Astrocyte (in vitro differentiated cells and primary cell): ENCODE measurements around the gene VSTM4. TPM values are rescaled to one million over a fixed set of nuclear protein-coding genes. Genes with fewer than 3 reads are reported as not detected.

Experiments used
- DNase-seq: peaks from one replicate; pipeline ENCODE4 v3.0.0-alpha.2; 2010; ENCODE audit warnings: low read depth
- FAIRE-seq: peaks from 2 replicates; lab custom pipeline; 2011; peaks lifted over from hg19 to GRCh38; lab: Jason Lieb, UNC
- H2AFZ ChIP-seq: 2 replicates; pipeline ENCODE4 v1.6.0; 2012; ENCODE audit warnings: low read depth, low read length, inconsistent platforms
- H3K27ac ChIP-seq: 2 replicates; pipeline ENCODE4 v1.5.1; 2011; ENCODE audit warnings: low read depth, low read length, inconsistent platforms
- H3K27me3 ChIP-seq: 2 replicates; pipeline ENCODE4 v1.6.0; 2011; ENCODE audit warnings: low read length, inconsistent platforms; ENCODE audit not compliant: insufficient read depth
- H3K36me3 ChIP-seq: 2 replicates; pipeline ENCODE4 v1.5.1; 2011; ENCODE audit warnings: low read length, inconsistent platforms; ENCODE audit not compliant: insufficient read depth
- H3K4me1 ChIP-seq: 2 replicates; pipeline ENCODE4 v1.5.1; 2011; ENCODE audit warnings: low read length, inconsistent platforms; ENCODE audit not compliant: insufficient read depth
- H3K4me2 ChIP-seq: 2 replicates; pipeline ENCODE4 v1.6.0; 2012; ENCODE audit warnings: low read length, inconsistent platforms
- H3K4me3 ChIP-seq: 2 replicates; pipeline ENCODE4 v1.5.1; 2011; ENCODE audit warnings: low read depth, mild to moderate bottlenecking, low read length, inconsistent platforms; ENCODE audit not compliant: insufficient read depth
- H3K79me2 ChIP-seq: 2 replicates; pipeline ENCODE4 v1.6.0; 2012; ENCODE audit warnings: mild to moderate bottlenecking, low read length, inconsistent platforms; ENCODE audit not compliant: insufficient read depth
- H3K9ac ChIP-seq: 2 replicates; pipeline ENCODE4 v1.6.0; 2012; ENCODE audit warnings: mild to moderate bottlenecking, low read length, inconsistent platforms
- H3K9me3 ChIP-seq: 2 replicates; pipeline ENCODE4 v1.5.1; 2012; ENCODE audit warnings: low read depth, mild to moderate bottlenecking, low read length, inconsistent platforms; ENCODE audit not compliant: insufficient read depth
- H4K20me1 ChIP-seq: 2 replicates; pipeline ENCODE4 v1.6.0; 2012; ENCODE audit warnings: low read length, inconsistent platforms; ENCODE audit not compliant: insufficient read depth
- H3K27ac Mint-ChIP-seq: one replicate; pipeline ENCODE4 v1.8.0; 2021; ENCODE audit warnings: mild to moderate bottlenecking, mixed read lengths; ENCODE audit not compliant: unreplicated experiment
- H3K27me3 Mint-ChIP-seq: one replicate; pipeline ENCODE4 v1.8.0; 2021; ENCODE audit warnings: low read depth, mixed read lengths; ENCODE audit not compliant: unreplicated experiment
- H3K36me3 Mint-ChIP-seq: one replicate; pipeline ENCODE4 v1.8.0; 2021; ENCODE audit warnings: low read depth, mixed read lengths; ENCODE audit not compliant: unreplicated experiment
- H3K4me1 Mint-ChIP-seq: one replicate; pipeline ENCODE4 v1.8.0; 2021; ENCODE audit warnings: low read depth, mixed read lengths; ENCODE audit not compliant: unreplicated experiment
- H3K4me3 Mint-ChIP-seq: one replicate; pipeline ENCODE4 v1.8.0; 2021; ENCODE audit warnings: mild to moderate bottlenecking, moderate library complexity, mixed read lengths; ENCODE audit not compliant: unreplicated experiment
- H3K9me3 Mint-ChIP-seq: one replicate; pipeline ENCODE4 v1.8.0; 2021; ENCODE audit warnings: mild to moderate bottlenecking, mixed read lengths; ENCODE audit not compliant: unreplicated experiment
- EZH2 ChIP-seq: IDR thresholded peaks from 2 replicates; pipeline ENCODE4 v1.6.1; 2012; ENCODE audit warnings: mild to moderate bottlenecking, low read length, inconsistent platforms; ENCODE audit not compliant: insufficient read depth
- total RNA-seq: library from RNA; stranded (reverse); gene quantifications from 2 replicates; pipeline ENCODE4 v1.2.1, GENCODE V29; 2021
- TF ChIP-seq, protein P1 (sequence below): IDR thresholded peaks from 2 replicates; pipeline ENCODE4 v1.5.1; 2011; ENCODE audit warnings: low read depth, mild to moderate bottlenecking, inconsistent platforms, low read length, moderate library complexity; ENCODE audit not compliant: insufficient read depth

The VSTM4 gene
- total RNA-seq, 1 donor from 2014 or later = 1.1 TPM

DNA sequence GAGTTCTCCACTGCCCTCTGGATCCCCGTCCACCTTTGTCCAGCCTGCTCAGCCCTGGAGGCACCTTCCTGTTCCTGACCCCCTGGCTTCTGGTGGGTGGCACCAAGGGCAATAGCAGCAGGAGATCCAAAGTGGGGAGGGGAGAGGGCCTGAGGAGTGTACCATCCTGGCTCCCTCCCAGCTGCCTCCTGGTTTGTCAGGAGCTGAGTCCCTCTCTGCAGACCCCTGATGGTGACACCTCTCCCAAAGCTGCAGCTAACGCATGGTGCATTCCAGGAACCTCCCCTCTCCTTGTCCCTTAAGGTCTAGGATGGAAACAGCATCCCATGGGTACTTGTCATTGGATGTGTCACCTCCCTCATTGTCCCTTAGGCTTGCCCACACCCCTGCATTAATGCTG lies 39.6 kb downstream of the VSTM4 start:
- Histone ChIP-seq H3K36me3 (no peaks in the 10 kb centered on the region), H3K9me3 (no peaks in the 10 kb centered on the region), H4K20me1 (no peaks in the 10 kb centered on the region), H3K4me3 (no peak overlapping the region), H3K4me1 (no peaks in the 10 kb centered on the region), H3K27ac (no peak overlapping the region), H3K4me2 (no peak overlapping the region), H2AFZ (no peak overlapping the region), H3K27me3 (no peaks in the 10 kb centered on the region), H3K9ac (no peak overlapping the region), H3K79me2 (no peaks in the 10 kb centered on the region)
- Mint-ChIP-seq H3K9me3 (peaks cover 3% of the 10 kb centered on the region), H3K27me3 (peaks cover 19% of the 10 kb centered on the region), H3K36me3 (no peaks in the 10 kb centered on the region), H3K4me3 (no peak overlapping the region), H3K4me1 (peaks cover 16% of the 10 kb centered on the region), H3K27ac (no peak overlapping the region)
- TF ChIP-seq, protein P1, sequence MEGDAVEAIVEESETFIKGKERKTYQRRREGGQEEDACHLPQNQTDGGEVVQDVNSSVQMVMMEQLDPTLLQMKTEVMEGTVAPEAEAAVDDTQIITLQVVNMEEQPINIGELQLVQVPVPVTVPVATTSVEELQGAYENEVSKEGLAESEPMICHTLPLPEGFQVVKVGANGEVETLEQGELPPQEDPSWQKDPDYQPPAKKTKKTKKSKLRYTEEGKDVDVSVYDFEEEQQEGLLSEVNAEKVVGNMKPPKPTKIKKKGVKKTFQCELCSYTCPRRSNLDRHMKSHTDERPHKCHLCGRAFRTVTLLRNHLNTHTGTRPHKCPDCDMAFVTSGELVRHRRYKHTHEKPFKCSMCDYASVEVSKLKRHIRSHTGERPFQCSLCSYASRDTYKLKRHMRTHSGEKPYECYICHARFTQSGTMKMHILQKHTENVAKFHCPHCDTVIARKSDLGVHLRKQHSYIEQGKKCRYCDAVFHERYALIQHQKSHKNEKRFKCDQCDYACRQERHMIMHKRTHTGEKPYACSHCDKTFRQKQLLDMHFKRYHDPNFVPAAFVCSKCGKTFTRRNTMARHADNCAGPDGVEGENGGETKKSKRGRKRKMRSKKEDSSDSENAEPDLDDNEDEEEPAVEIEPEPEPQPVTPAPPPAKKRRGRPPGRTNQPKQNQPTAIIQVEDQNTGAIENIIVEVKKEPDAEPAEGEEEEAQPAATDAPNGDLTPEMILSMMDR = no peak
- TF ChIP-seq EZH2 = no peak
- DNase-seq = no peak
- no peak for FAIRE-seq

DNA sequence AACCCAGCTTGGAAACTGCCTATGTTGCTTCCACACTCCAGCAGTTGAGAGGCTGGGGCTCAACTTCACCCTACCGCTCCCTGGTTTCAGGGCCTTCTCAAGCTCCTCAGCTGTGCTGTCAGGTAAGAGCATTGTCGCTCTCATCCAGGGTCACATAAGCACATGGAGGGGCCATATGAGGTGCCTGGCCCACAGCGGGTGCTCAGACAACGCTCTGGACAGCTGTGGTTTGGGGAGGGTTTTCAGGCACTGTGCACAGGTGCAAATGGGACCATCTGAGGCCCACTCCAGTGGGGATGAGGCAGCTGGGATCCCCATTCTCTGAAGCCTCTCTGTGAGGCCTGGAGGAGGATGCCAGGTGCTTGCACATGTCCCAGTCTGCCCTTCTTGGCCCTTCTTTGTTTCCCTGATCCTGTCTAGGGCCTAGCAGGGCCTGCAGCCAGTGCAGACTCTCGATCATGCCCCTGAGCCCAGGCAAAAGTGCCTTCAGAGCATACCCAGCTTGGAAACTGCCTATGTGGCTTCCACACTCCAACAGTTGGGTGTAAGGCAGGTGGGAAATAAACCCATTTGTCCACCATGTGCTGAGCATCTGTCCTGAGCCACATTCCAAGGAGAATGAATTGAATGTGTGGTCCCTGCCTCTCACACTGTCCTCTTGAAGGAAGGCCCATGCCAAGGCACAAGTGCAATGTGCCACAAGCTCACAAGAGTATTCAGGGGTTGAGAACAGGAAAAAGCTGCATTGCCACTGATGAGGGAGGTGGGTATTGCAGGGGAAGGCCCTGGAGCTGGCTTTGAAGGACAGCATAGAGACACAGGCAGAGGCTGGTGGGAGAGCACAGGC lies 40.3 kb downstream of the VSTM4 start:
- H3K27me3 ChIP-seq = no peaks in the 10 kb centered on the region
- H3K36me3 ChIP-seq = no peaks in the 10 kb centered on the region
- Mint-ChIP-seq H3K27ac (no peak overlapping the region), H3K4me1 (peaks cover 13% of the 10 kb centered on the region), H3K27me3 (peaks cover 16% of the 10 kb centered on the region), H3K9me3 (peaks cover 3% of the 10 kb centered on the region), H3K4me3 (no peak overlapping the region), H3K36me3 (no peaks in the 10 kb centered on the region)
- FAIRE-seq (no peak), DNase-seq (no peak)
- H3K27ac ChIP-seq = no peak overlapping the region
- no peaks in the 10 kb centered on the region for H3K4me1 ChIP-seq
- H3K4me3 ChIP-seq = no peak overlapping the region
- H3K4me2 ChIP-seq = no peak overlapping the region
- H3K9ac ChIP-seq = no peak overlapping the region
- no peak for TF ChIP-seq EZH2
- TF ChIP-seq, protein P1 = no peak
- no peaks in the 10 kb centered on the region for H4K20me1 ChIP-seq
- no peak overlapping the region for H2AFZ ChIP-seq
- no peaks in the 10 kb centered on the region for H3K9me3 ChIP-seq
- H3K79me2 ChIP-seq = no peaks in the 10 kb centered on the region
